HL-60/S4 treated with phorbol 12-myristate 13-acetate at 8.2 ng/mL for 4 days and 3 days (cell line): Measurements from ENCODE around the gene CFAP92.
"Not testable (repeated sequence)": the region's sequence is repeated elsewhere in the genome, so short reads cannot be mapped to it uniquely, and the experiment has no call there.

Source experiments
- in situ Hi-C: fragments of 300-500 bp; cut with MboI; formaldehyde crosslinking; loops from 2 replicates; pipeline ENCODE4 v1.15.0; 2022; ENCODE audit warnings: low sequenced_read_pairs

Gene CFAP92

DNA sequence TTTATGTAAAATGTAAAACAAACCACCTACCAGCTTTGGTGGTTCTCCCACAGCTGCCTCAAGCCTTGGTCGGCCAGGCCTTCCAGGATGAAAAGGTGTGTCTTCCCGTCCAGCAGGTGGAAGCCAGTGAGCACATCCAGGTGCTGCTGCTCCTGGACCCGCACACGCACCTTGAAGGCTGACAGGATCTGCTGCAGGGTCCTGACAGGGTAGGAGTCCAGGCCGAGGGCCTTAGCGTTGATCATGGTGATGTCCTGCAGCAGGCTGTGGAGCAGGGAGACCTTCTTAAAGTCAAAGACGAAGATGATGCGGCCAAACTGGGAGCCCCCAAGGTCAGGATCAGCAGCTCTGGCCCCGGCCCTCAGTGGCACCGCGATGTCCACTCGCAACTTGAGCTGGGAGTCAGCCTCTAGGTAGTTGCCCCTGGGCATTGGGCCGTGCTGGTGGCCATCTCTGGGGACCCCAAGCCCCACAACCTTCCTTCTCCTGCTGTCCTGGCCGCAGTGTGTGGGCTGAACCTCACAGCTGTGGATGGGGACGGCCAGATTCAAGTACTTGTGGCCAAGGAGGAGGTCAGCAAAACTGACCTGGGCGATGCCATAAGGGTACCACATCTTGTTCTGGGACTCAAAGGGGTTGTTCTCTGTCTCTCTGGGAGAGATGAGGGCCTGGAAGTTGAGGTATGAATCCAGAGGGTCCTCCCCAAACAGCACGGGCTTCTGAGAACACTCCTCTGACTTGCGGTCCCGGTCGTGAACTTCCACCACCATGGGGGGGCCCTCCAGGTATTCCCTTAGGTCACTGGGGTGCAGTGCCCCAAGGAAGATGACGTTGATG is 48.6 kb downstream of the CFAP92 start:
- in situ Hi-C loops = no loop called here

DNA sequence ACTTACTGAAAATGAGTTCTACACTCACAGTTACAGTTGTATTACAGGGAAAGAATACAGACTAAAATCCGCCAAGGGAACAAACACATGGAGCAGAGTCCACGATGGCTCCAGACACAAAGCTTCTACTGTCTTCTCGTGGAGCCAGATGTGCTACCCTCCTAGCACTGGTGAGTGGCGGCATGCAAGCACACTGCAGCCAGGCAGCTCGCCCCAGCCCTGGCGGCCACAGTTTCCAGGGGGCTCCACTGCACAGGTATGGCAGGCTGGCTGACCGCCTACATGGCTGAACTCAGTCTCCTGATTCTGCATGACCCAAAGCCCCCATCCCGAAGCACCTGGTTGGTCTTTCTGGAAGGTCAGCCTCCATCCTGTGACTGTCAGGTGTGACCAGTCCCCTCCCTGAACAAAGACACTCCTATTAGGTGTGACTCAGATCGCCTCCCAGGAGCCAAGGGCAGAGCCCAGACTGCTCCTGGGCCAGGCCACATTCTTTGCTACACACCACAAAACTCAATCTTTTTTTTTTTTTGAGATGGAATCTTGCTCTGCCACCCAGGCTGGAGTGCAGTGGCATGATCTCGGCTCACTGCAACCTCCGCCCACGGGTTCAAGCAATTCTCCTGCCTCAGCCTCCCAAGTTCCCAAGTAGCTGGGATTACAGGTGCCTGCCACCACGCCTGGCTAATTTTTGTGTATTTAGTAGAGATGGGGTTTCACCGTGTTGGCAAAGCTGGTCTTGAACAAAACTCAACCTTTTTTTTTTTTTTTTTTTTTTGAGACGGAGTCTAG is 51.5 kb downstream of the CFAP92 start:
- in situ Hi-C loops = no loop called here

GRCh38 chr3:128940252-128940651 is 53.6 kb downstream of the CFAP92 start:
- in situ Hi-C loops = no loop called here

DNA sequence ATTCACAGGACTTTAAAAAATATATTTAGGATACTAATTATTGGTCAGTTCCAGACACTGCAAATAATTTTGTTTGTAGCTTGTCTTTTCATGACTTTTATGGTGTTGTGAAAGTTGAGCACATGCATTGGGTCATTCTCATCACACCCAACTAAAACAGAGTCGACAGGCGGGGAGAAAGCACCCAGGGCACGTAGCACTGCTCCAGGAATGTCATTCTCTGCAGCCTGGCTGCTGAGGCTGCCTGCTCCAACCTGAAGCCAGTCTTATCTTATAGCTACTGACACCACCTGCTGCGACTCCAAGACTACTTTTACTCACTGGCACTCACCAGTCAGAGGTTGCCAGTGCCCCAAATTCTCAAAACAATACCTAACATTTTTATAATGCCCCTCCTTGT is 57.5 kb downstream of the CFAP92 start:
- in situ Hi-C loops = no loop called here

DNA sequence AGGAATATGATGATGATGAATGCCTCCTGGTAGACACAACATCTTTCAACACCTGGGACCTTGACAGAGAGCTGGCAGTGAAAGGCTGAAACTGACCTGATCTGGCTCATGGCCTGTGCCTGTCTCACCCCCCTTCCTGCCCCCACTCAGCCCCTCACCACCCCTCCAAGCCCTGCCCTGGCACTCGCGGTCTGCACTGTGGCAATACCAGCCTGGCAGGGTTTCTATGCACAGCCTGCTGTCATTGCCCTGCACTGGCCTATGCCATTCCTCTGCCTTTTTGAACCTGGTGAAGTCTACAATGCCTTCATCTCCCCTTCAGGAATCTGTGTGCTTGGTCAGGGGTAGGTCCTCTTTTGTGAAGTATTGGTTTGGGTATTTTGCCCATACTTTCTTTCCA is 58.0 kb downstream of the CFAP92 start:
- in situ Hi-C loops = no loop called here

DNA sequence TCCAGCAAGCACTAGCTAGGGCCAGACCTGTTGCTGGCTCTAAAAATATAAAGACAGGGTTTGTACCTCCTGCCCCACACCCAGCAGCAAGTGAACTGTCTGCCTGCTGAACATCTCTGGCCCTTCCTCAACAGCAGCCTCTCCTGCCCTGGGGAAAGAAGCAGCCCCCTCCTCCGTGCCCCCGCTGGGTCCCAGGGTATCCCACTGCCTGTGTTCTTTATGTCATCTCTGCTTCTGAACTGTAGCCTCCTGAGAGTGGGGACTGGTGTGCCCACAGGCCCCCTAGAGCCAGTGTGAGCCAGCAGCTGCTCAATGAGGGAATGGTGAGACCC is 60.0 kb downstream of the CFAP92 start:
- in situ Hi-C loops = no loop called here

- in situ Hi-C loops = no loop called here
These were observed 60.5 kb downstream of the CFAP92 start for GRCh38 chr3:128933213-128933921.

- in situ Hi-C loops = no loop called here
These were observed 61.2 kb downstream of the CFAP92 start for GRCh38 chr3:128932516-128933212.

DNA sequence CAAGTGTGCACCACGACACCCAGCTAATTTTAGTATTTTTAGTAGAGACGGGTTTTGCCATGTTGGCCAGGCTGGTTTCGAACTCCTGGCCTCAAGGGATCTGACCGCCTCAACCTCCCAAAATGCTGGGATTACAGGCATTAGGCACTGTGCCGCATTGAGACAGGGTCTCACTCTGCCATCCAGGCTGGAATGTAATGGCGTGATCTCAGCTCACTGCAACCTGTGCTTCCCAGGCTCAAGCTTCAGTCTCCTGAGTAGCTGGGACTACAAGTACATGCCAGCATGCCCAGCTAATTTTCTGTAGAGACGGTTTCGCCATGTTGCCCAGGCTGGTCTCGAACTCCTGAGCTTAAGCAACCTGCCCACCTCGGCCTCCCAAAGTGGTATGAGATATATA is 62.8 kb downstream of the CFAP92 start:
- in situ Hi-C loops = no loop called here

GRCh38 chr3:128929364-128929763 is 64.5 kb downstream of the CFAP92 start:
- in situ Hi-C loops = no loop called here

DNA sequence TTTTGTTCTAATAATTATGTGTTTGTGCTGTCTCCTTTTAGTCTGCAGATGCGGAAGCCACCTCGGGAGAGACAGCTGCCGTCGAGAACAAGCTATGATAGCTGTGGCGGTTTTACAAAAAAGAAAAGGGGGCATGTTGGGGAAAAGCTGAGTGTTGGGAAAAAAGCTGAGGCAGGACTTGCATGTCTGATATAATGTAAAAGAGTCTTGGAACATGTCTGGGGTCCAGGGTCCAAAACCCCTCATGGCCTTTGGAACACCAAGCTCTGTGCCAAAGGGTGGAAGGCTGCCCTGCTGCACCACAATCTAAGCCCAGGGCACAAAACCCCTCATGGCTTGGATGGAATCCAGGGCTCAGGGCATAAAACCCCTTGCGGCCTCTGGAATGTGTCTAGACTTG is 69.9 kb downstream of the CFAP92 start:
- in situ Hi-C loops = not testable (repeated sequence)

DNA sequence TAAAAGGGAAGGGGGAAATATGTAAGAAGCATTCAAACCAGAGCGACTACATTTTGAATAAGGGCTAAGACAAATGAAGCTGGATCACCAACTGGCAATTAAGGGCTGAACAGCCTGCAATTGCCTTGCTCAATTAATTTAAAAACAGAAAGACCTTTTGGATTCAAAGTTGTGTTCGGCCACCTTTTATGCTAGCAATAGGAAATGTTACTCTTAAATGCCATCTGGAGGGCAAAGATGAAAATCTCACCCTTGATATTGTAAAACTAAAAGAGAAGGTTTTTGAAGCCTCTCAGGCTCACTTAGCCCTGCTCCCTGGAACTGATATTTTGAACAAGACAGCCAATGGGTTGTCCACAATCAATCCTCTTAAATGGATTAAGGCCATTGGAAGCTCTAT is 70.3 kb downstream of the CFAP92 start:
- in situ Hi-C loops = no loop called here

GRCh38 chr3:128922804-128923459 is 70.9 kb downstream of the CFAP92 start:
- in situ Hi-C loops = no loop called here

DNA sequence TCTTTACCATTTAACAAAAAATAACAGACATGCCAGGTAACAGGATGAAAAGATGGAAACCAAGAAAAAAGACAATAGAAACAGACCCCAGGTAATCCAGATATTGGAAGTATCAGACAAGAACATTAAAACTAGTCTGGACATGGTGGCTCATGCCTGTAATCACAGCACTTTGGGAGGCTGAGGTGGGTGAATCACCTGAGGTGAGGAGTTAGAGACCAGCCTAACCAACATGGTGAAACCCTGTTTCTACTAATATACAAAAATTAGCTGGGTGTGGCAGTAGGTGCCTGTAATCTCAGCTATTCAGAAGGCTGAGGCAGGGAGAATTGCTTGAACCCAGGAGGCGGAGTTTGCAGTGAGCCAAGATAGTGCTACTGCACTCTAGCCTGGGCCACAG is 73.9 kb downstream of the CFAP92 start:
- in situ Hi-C loops = no loop called here

GRCh38 chr3:128917291-128917690 is 76.6 kb downstream of the CFAP92 start:
- in situ Hi-C loops = no loop called here

DNA sequence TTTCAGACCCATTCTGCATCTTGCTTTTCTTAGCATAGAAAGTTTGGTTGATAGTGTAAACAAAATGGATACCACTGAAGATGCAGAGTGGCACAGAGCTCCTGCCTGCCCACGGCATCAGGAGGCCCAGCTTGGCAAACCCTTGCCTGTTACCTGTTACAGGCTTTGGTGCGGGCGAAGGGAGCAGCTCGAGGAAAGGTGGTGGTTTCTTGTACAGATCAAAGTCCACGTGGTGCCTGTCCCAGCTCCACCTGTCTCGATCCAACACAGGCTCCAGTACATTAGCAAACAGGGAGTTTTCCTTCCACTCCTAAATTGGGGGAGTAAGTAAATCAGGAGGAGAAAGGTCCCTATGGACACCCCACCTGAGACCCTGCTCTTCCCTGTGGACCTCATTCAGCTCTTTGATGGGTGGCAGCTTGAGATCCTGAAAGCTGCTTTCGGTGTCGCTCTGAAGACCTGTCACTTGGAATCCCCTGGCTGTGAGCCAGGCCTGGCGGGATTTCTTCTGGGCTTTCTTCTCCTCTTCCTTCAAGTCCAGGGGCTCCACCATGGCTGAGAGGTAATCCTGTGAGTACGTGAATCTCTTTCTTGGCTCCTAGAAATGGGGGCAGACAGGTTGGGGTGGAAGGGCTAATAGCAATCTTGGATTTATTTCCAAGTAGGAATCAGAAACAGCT is 78.8 kb downstream of the CFAP92 start:
- in situ Hi-C loops = no loop called here

GRCh38 chr3:128911911-128912310 is 82.0 kb downstream of the CFAP92 start:
- in situ Hi-C loops = no loop called here

DNA sequence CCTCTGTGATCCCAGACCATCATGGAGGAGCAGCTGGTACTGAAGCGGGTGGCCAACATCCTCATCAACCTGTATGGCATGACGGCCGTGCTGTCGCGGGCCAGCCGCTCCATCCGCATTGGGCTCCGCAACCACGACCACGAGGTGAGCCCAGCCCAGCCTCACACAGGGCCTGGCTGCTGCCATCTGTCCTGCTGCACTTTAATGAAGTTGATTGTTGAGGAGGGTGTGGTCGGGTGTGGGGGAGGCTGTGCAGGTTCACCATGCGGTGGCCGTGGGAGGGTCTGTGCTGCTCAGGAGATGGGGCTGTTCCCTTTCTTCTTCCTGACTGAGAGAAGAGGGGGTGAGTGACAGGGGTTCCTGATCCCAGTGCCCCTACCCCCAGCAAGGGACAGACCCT is 83.9 kb downstream of the CFAP92 start:
- in situ Hi-C loops = no loop called here

DNA sequence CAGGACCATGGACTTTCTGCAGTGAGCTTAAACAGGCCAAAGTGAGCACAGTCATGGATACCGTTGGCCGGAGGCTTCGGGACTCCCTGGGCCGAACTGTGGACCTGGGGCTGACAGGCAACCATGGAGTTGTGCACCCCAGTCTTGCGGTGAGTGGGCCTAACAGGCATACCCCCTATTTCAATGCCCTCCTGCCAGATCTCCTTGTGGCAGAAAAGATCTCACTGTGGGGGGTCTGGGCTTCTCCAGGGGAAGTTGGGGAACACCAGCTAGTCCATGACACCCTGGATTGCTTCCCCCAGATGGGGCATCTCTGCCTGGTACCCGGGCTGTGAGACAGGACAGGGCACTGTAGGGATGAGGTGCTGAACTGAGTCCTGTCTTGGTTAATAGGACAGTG is 84.9 kb downstream of the CFAP92 start:
- in situ Hi-C loops = no loop called here
